ENCODE data around the gene BEST3.

DNA sequence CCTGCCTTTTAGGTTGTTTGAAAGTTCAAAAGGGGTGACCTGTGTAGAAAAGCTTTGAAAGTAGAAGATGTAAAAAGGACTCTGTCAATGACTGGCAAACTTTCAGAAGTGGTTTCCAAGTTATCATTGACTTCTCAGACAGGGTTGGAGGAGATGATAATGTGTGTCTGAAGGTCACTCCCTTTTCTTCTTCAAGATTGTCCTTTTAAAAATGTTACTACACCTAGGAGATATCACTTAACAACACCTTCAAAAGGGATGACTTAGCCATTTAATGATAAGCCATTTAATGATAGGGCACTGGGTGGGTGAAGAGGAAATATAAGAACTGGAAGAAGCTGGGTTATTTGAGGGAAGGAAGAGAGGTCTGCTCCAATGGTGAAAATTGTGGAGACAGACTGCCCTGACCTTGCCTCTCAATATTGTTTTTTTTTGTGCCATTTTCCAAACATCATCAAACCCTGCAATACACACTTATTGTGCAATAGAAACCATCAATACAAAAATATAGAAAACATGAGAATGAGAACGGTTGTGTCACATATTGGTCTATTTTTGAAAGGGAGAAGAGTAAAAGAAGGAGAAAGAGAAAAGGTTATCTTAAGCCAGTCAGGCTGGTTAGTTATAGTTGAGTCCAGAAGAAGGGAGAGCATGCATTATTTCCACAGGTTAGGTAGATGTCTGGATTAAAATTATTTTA lies 38.8 kb downstream of the BEST3 start:
- TF ChIP-seq, protein P1, sequence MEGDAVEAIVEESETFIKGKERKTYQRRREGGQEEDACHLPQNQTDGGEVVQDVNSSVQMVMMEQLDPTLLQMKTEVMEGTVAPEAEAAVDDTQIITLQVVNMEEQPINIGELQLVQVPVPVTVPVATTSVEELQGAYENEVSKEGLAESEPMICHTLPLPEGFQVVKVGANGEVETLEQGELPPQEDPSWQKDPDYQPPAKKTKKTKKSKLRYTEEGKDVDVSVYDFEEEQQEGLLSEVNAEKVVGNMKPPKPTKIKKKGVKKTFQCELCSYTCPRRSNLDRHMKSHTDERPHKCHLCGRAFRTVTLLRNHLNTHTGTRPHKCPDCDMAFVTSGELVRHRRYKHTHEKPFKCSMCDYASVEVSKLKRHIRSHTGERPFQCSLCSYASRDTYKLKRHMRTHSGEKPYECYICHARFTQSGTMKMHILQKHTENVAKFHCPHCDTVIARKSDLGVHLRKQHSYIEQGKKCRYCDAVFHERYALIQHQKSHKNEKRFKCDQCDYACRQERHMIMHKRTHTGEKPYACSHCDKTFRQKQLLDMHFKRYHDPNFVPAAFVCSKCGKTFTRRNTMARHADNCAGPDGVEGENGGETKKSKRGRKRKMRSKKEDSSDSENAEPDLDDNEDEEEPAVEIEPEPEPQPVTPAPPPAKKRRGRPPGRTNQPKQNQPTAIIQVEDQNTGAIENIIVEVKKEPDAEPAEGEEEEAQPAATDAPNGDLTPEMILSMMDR (IDR thresholded peaks at IDR 0.05): no peak
- no peak for TF ChIP-seq POLR2A (IDR thresholded peaks at IDR 0.05)

Measured in adrenal gland (tissue), 5 donors.